GM19351 (cell line): ENCODE data around the gene ICA1L.
"Not testable (repeated sequence)": the region's sequence is repeated elsewhere in the genome, so short reads cannot be mapped to it uniquely, and the experiment has no call there.

Experiments
- ATAC-seq: cut with Tn5 transposase; IDR thresholded peaks from one replicate; pipeline ENCODE4 v1.9.1; 2021; ENCODE audit warnings: mild to moderate bottlenecking, moderate library complexity; ENCODE audit not compliant: unreplicated experiment

ICA1L gene

GRCh38 chr2:202871300-202872141, at the start of gene ICA1L:
ICA1L (minus strand) TSS chr2:202871766; CDS start chr2:202829009, 42,757 bp downstream.
- peak; percentile 53 for ATAC-seq

- ATAC-seq, result no peak
Measured at GRCh38 chr2:202918860-202919259, 47.3 kb upstream of the ICA1L start.

- peak; percentile 57 for ATAC-seq
Measured at GRCh38 chr2:202912342-202913201, 41.0 kb upstream of the ICA1L start.

GRCh38 chr2:202911512-202912341, 40.2 kb upstream of the ICA1L start, which contains the start of the genes CARF and WDR12:
CARF (plus strand) TSS chr2:202912275; CDS start chr2:202941903, 29,628 bp downstream.
WDR12 (minus strand) TSS chr2:202911673; CDS start chr2:202911476, 197 bp downstream.
- peak; percentile 72 for ATAC-seq

- no peak for ATAC-seq
Measured at GRCh38 chr2:202911203-202911511, 39.6 kb upstream of the ICA1L start.

GRCh38 chr2:202910698-202911097, 39.1 kb upstream of the ICA1L start:
- no peak for ATAC-seq

- ATAC-seq, result not testable (repeated sequence)
Measured at GRCh38 chr2:202910250-202910649, 38.7 kb upstream of the ICA1L start.

- no peak for ATAC-seq
Measured at GRCh38 chr2:202909394-202910192, 38.0 kb upstream of the ICA1L start.

- no peak for ATAC-seq
Measured at GRCh38 chr2:202908186-202908585, 36.6 kb upstream of the ICA1L start.

GRCh38 chr2:202905507-202905906, 33.9 kb upstream of the ICA1L start:
- not testable (repeated sequence) for ATAC-seq

GRCh38 chr2:202885190-202885589, 13.6 kb upstream of the ICA1L start:
- no peak for ATAC-seq

GRCh38 chr2:202883987-202884675, 12.6 kb upstream of the ICA1L start:
- no peak for ATAC-seq

GRCh38 chr2:202881570-202881969, 10.0 kb upstream of the ICA1L start:
- ATAC-seq, result no peak

- ATAC-seq, result no peak
Measured at GRCh38 chr2:202877699-202878098, 6.1 kb upstream of the ICA1L start.

- ATAC-seq, result peak; percentile 72
Measured at GRCh38 chr2:202870431-202871299, 901 bp downstream of the ICA1L start.

- no peak for ATAC-seq
Measured at GRCh38 chr2:202861987-202862386, 9.6 kb downstream of the ICA1L start.

- no peak for ATAC-seq
Measured at GRCh38 chr2:202858601-202859000, 13.0 kb downstream of the ICA1L start.

GRCh38 chr2:202849343-202849742, 22.2 kb downstream of the ICA1L start:
- ATAC-seq, result not testable (repeated sequence)
